Upper lobe of left lung (tissue), 4 donors: ENCODE results near the gene SMAD9.

Experiments used
- CTCF ChIP-seq, 6 experiments: fragments of 450-650 bp in 4 of 6; fragments of 200-600 bp in 2 of 6; sonication (generic) in 2 of 6; IDR thresholded peaks; one replicate each; pipeline ENCODE4 v1.5.1; 2016 to 2019; ENCODE audit warnings: antibody characterized with exemption in 6 of 6
- POLR2AphosphoS5 ChIP-seq, 2 donors: sonication (generic); formaldehyde crosslinking; IDR thresholded peaks; one replicate each; pipeline ENCODE4 v1.5.1; 2017; ENCODE audit warnings: antibody characterized with exemption in 2 of 2

- TF ChIP-seq CTCF (IDR thresholded peaks at IDR 0.05) (no peak), POLR2AphosphoS5 (IDR thresholded peaks at IDR 0.05) (no peak)
Measured at GRCh38 chr13:36959456-36960116, 39.5 kb upstream of the SMAD9 start.
